ENCODE measurements around the gene CLASRP. TPM values are rescaled to one million over a fixed set of nuclear protein-coding genes. Genes with fewer than 3 reads are reported as not detected.
A peak's percentile ranks its signal among the peaks of the same experiment; 100 is the strongest.
"Not testable (repeated sequence)": the region's sequence is repeated elsewhere in the genome, so short reads cannot be mapped to it uniquely, and the experiment has no call there.

The CLASRP gene, protein sequence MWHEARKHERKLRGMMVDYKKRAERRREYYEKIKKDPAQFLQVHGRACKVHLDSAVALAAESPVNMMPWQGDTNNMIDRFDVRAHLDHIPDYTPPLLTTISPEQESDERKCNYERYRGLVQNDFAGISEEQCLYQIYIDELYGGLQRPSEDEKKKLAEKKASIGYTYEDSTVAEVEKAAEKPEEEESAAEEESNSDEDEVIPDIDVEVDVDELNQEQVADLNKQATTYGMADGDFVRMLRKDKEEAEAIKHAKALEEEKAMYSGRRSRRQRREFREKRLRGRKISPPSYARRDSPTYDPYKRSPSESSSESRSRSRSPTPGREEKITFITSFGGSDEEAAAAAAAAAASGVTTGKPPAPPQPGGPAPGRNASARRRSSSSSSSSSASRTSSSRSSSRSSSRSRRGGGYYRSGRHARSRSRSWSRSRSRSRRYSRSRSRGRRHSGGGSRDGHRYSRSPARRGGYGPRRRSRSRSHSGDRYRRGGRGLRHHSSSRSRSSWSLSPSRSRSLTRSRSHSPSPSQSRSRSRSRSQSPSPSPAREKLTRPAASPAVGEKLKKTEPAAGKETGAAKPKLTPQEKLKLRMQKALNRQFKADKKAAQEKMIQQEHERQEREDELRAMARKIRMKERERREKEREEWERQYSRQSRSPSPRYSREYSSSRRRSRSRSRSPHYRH
- polyA plus RNA-seq (ENCODE audit: insufficient read length in 4 of 4), result 10 to 100 TPM; 56.3 to 89.1 (median 73.0) TPM

DNA sequence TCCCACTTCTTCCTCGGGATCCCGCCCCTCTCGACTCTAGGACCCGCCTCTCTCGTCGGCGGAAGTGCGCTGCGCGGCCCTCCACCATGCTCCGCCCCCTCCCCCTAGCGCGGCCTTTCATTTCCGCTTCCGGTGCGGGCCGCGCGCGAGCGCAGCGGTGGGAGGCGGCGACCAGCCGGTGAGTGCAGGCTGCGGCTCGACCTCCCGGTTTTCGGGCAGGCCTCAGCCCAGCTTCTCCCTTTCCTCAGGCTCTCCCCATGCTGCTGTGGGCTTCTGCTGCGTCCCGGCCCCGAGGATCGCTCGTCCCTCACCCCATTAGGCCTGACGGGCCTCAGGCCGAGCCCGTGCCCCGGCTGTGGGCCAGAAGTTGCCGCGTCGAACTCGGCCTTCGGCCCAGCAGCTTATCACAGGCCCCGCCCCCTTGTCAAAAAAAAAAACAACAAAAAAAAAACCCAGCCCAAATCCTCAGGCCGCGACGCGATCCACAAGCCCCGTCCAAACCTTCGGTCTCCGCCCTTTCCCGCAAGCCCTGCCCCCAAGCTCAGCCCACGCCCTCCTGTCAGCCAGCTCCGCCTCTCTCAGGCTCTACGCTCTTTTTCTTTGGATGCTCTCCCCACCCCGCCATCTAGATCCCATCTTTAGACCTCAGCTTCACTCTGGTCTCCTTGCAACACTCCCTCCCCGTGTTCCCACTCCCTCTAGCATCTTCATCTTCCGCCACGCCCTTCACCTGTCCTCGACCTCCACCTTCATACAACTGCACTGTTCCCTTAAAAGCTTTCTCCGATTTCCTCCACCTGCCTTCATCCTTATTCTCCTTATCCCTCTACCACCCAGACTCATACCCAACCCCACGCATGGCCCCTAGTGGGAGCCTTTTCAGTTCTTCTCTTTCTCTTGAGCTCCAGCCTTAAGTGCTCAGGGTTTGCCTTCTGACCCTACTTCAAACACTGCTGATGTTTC is at the start of gene CLASRP:
TSS of gene CLASRP (plus strand) at position 115 of the 963 bp plus-strand sequence. CDS start 1,168 bp downstream, outside the sequence.
- peak; percentile 56 to 89 (median 80) for DNase-seq (ENCODE audit: low read depth in 4 of 4, low spot score in 2 of 4)

- no peak for DNase-seq (ENCODE audit: low read depth in 4 of 4, low spot score in 2 of 4)
Measured at GRCh38 chr19:44990459-44990858, 48.4 kb upstream of the CLASRP start.

- no peak for DNase-seq (ENCODE audit: low read depth in 4 of 4, low spot score in 2 of 4)
Measured at GRCh38 chr19:44990966-44991365, 47.9 kb upstream of the CLASRP start.

GRCh38 chr19:44992336-44993163 is 46.3 kb upstream of the CLASRP start:
- DNase-seq (ENCODE audit: low read depth in 4 of 4, low spot score in 2 of 4), result no peak

GRCh38 chr19:44993526-44993925 is 45.3 kb upstream of the CLASRP start:
- no peak for DNase-seq (ENCODE audit: low read depth in 4 of 4, low spot score in 2 of 4)

- no peak for DNase-seq (ENCODE audit: low read depth in 4 of 4, low spot score in 2 of 4)
Measured at GRCh38 chr19:44993926-44994537, 44.8 kb upstream of the CLASRP start.

- DNase-seq (ENCODE audit: low read depth in 4 of 4, low spot score in 2 of 4), result no peak
Measured at GRCh38 chr19:44998025-44998424, 40.8 kb upstream of the CLASRP start.

DNA sequence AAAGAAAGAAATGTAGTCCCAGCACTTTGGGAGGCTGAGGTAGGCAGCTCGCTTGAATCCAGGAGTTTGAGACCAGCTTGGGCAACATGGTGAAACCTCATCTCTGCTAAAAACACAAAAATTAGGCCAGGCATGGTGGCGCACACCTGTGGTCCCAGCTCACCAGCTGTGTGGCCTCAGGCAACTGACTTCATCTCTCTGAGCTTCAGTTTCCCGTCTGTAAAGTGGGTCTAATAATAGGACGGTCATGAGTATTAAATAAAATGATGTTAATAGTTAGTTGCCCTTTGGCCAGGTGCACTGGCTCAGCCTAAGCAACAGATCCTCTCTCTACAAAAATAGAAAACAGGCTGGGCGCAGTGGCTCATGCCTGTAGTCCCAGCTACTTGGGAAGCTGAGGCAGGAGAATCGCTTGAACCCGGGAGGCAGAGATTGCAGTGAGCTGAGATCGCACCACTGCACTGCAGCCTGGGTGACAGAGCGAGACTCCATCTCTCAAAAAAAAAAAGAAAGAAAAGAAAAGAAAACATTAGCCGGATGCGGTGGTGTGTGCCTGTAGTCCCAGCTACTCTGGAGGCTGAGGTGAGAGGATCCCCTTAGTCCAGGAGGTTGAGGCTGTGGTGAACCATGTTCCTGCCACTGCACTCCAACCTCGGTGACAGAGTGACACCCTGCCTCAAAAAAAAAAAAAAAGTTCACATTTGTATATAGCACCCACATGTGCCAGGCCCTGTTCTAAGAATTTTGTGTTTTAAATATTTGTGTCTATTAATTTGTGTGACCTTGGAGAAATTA is 39.5 kb upstream of the CLASRP start:
- DNase-seq (ENCODE audit: low read depth in 4 of 4, low spot score in 2 of 4), result not testable (repeated sequence)

DNA sequence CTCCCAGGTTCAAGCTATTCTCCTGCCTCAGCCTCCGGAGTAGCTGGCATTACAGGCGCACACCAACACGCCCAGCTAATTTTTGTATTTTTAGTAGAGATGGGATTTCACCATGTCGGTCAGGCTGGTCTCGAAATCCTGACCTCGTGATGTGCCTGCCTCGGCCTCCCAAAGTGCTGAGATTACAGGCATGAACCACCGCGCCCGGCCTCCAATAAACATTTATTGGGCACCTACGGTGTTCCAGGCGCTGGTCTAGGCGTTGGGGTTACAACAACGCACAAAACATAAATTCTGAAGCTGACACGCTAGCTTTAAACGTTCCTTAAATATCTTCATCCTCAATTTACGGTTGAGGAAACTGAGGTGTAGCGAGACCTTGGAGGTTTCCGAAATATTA is 38.2 kb upstream of the CLASRP start:
- not testable (repeated sequence) for DNase-seq (ENCODE audit: low read depth in 4 of 4, low spot score in 2 of 4)

GRCh38 chr19:45001087-45001739 is 37.6 kb upstream of the CLASRP start, which contains the start of gene RELB:
Gene RELB (plus strand): TSS chr19:45001464. CDS start chr19:45001580, 116 bp downstream.
- DNase-seq (ENCODE audit: low read depth in 4 of 4, low spot score in 2 of 4), result peak; percentile 29 to 78 (median 74)

- DNase-seq (ENCODE audit: low read depth in 4 of 4, low spot score in 2 of 4), result no peak
Measured at GRCh38 chr19:45003485-45003884, 35.4 kb upstream of the CLASRP start.

DNA sequence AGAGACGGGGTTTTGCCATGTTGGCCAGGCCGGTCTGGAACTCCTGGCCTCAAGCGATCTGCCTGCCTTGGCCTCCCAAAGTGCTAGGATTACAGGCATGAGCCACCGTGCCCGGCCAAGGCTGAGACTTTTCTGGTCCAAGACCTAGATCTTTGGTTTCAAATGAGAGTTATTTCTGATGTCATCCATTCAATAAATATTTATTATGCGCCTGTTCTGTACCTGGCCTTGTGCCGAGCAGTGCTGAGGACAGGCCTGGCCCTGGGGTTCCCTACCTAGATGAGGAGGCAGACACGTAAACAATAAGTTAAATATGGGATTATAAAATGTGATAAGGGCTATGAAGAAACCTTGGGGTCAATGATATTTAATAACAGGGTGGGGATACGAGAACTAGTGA is 33.1 kb upstream of the CLASRP start:
- DNase-seq (ENCODE audit: low read depth in 4 of 4, low spot score in 2 of 4), result no peak

DNA sequence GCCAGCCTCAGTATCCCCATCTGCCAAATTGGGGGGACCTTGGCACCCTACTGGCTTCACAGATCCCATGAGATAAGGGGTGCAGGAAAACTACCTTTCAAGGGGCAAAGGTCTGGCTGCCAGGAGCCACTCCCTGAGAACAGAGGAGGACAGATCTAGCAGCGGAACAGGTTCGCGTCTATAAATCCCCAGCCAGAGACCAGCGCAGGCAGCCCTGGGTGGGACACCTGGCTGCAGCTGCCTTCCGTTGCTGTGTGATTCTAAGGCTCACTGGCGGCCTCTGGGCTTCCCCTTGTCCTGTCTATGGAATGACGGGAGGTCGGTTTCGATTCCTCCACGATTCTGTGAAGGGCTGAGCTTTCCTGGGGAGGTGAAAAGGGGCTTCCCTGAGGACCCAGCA is 30.3 kb upstream of the CLASRP start:
- no peak for DNase-seq (ENCODE audit: low read depth in 4 of 4, low spot score in 2 of 4)

DNA sequence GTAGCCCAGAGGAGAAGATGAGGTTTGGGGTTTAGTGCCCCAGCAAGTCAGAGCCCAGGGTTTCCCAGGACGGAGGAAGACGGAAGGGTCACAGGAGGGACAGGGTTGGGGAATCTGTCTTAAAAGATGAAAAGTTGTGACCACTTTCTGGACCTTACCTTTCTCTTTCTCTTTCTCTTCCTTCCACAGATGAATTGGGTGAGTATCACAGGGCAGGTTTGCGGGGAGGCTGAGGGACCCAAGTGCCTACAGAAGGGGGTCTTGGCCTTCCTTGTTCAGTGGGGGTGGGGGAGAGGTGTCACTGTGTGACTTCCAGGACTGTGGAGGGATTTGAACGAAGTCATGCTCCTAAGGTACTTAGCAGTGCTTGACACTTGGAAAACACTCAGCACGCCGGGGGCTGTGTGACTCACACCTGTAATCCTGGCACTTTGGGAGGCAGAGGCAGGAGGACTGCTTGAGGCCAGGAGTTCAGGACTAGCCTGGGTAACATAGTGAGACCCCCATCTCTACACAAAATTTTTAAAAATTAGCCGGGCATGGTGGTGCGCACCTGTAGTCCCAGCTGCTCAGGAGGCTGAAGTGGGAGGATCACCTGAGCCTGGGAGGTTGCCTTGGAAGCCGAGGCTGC is 29.1 kb upstream of the CLASRP start:
- DNase-seq (ENCODE audit: low read depth in 4 of 4, low spot score in 2 of 4), result no peak

DNA sequence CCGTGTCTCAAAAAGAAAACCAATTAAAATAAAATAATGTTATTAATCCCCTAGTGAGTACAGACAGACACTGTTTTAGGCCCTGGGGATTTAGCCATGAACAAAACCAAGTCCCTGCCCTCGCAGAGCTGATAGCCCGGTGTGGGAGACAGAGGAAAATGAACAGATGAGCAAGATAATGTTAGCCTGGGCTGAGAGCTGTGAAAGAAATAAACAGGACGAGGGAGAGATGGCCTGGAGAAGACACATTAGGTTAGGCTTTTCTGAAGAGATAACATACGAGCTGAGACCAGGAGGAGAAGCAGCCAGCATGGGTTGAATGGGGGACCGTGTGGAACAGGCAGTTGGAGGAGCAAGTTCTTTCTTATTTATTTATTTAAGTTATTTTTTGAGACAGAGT is 28.5 kb upstream of the CLASRP start:
- DNase-seq (ENCODE audit: low read depth in 4 of 4, low spot score in 2 of 4), result no peak

- no peak for DNase-seq (ENCODE audit: low read depth in 4 of 4, low spot score in 2 of 4)
Measured at GRCh38 chr19:45011959-45012358, 26.9 kb upstream of the CLASRP start.

Measured in left renal cortex interstitium (tissue), 4 donors.